ENCODE data around the gene PTPRD. TPM values are rescaled to one million over a fixed set of nuclear protein-coding genes. Genes with fewer than 3 reads are reported as not detected.

Gene PTPRD
- total and polyA plus RNA-seq, 7 experiments from 2014 or later = 0.71 TPM; not detected in 6

DNA sequence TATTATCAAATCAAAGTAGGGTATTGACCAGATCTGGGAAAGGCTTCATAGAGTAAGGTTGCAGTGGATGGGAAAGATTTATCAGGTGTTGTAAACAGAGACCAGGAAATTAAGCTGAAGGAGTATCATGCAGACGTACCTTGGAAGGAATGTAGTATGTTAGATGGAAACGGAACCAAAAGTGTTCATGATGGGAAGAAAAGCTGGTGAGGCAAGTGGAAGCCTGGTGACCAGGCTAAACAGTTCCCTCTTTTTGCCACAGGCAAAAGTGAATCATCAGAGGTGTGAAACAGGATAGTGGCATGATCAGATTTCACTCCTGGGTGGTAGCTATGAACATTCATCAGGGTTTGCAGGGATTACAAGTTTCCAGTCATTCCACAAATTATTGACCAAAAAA is 2033.1 kb downstream of the PTPRD start:
- no peak overlapping the region for H3K27ac ChIP-seq (ENCODE audit: low read depth, low read length)
- no peaks in the 10 kb centered on the region for H3K9me3 ChIP-seq (ENCODE audit: control insufficient read depth in 2 of 3, low read length in 3 of 3)
- intact Hi-C loops (cut with micrococcal nuclease) = no loop called here
- POLR2A ChIA-PET = no interaction called here
- H3K36me3 Mint-ChIP-seq = no peaks in the 10 kb centered on the region
- no peak for ATAC-seq
- no peak for DNase-seq
- no peak overlapping the region for H3K27ac Mint-ChIP-seq
- H3K4me3 ChIP-seq (ENCODE audit: low read length) = no peak overlapping the region
- no peaks in the 10 kb centered on the region for H3K36me3 ChIP-seq (ENCODE audit: control insufficient read depth in 2 of 3, insufficient read depth in 3 of 3, low read length in 3 of 3)
- H3K4me3 Mint-ChIP-seq = no peak overlapping the region
- H3K27me3 ChIP-seq (ENCODE audit: control insufficient read depth in 2 of 2, insufficient read depth in 2 of 2, low read length in 2 of 2) = no peaks in the 10 kb centered on the region
- H3K4me1 ChIP-seq (ENCODE audit: control insufficient read depth in 2 of 2, insufficient read depth in 2 of 2, low read length in 2 of 2) = no peaks in the 10 kb centered on the region
- H3K27me3 Mint-ChIP-seq = peaks cover 0 to 5% (median 0%) of the 10 kb centered on the region in 5 donors
- no peaks in the 10 kb centered on the region for H3K4me1 Mint-ChIP-seq
- CTCF ChIA-PET = no interaction called here
- peaks cover 0 to 3% (median 0%) of the 10 kb centered on the region in 11 donors for H3K9me3 Mint-ChIP-seq

- DNase-seq (no peak), ATAC-seq (no peak)
- Mint-ChIP-seq H3K4me1 (no peaks in the 10 kb centered on the region), H3K4me3 (no peak overlapping the region), H3K9me3 (peaks cover 0 to 2% (median 0%) of the 10 kb centered on the region in 11 donors), H3K27ac (no peak overlapping the region), H3K36me3 (no peaks in the 10 kb centered on the region), H3K27me3 (peaks cover 0 to 5% (median 2%) of the 10 kb centered on the region in 5 donors)
- intact Hi-C loops (cut with micrococcal nuclease) = no loop called here
- no peaks in the 10 kb centered on the region for H3K27me3 ChIP-seq (ENCODE audit: control insufficient read depth in 2 of 2, insufficient read depth in 2 of 2, low read length in 2 of 2)
- ChIA-PET CTCF (no interaction called here), POLR2A (no interaction called here)
- no peak overlapping the region for H3K27ac ChIP-seq (ENCODE audit: low read depth, low read length)
- H3K4me3 ChIP-seq (ENCODE audit: low read length) = no peak overlapping the region
- no peaks in the 10 kb centered on the region for H3K9me3 ChIP-seq (ENCODE audit: control insufficient read depth in 2 of 3, low read length in 3 of 3)
- H3K4me1 ChIP-seq (ENCODE audit: control insufficient read depth in 2 of 2, insufficient read depth in 2 of 2, low read length in 2 of 2) = no peaks in the 10 kb centered on the region
- H3K36me3 ChIP-seq (ENCODE audit: control insufficient read depth in 2 of 3, insufficient read depth in 3 of 3, low read length in 3 of 3) = no peaks in the 10 kb centered on the region
Measured at GRCh38 chr9:8576741-8577140, 2036.1 kb downstream of the PTPRD start.

DNA sequence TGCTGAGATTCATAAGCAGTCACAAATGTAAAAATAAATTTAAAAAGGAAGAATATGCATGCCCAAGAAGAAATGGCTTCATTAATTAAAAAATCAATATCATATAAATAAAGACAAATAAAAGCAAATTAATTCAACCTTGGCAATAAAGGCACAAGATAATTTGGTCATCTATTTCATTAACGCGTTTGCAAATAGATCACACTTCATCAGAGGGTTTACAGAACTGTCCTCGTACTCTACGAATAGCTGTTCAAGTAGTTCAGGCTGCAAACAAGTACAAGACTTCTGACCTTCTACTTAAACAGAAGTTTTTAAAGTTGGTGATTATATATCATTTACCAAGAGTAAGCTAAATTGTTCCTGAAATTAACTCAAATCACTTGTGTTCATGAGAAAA is 2038.0 kb downstream of the PTPRD start:
- ChIA-PET POLR2A (no interaction called here), CTCF (no interaction called here)
- no peak for DNase-seq
- Histone ChIP-seq H3K27ac (ENCODE audit: low read depth, low read length) (no peak overlapping the region), H3K4me3 (ENCODE audit: low read length) (no peak overlapping the region), H3K27me3 (ENCODE audit: control insufficient read depth in 2 of 2, insufficient read depth in 2 of 2, low read length in 2 of 2) (no peaks in the 10 kb centered on the region), H3K9me3 (ENCODE audit: control insufficient read depth in 2 of 3, low read length in 3 of 3) (no peaks in the 10 kb centered on the region), H3K4me1 (ENCODE audit: control insufficient read depth in 2 of 2, insufficient read depth in 2 of 2, low read length in 2 of 2) (no peaks in the 10 kb centered on the region), H3K36me3 (ENCODE audit: control insufficient read depth in 2 of 3, insufficient read depth in 3 of 3, low read length in 3 of 3) (no peaks in the 10 kb centered on the region)
- H3K4me1 Mint-ChIP-seq = no peaks in the 10 kb centered on the region
- H3K36me3 Mint-ChIP-seq = no peaks in the 10 kb centered on the region
- no peak overlapping the region for H3K4me3 Mint-ChIP-seq
- no peak for ATAC-seq
- intact Hi-C loops (cut with micrococcal nuclease) = no loop called here
- no peak overlapping the region for H3K27ac Mint-ChIP-seq
- H3K9me3 Mint-ChIP-seq = peaks cover 0 to 2% (median 0%) of the 10 kb centered on the region in 11 donors
- H3K27me3 Mint-ChIP-seq = peaks cover 0 to 5% (median 4%) of the 10 kb centered on the region in 5 donors

- H3K9me3 ChIP-seq (ENCODE audit: control insufficient read depth in 2 of 3, low read length in 3 of 3) = no peaks in the 10 kb centered on the region
- H3K4me3 ChIP-seq (ENCODE audit: low read length) = no peak overlapping the region
- H3K27me3 ChIP-seq (ENCODE audit: control insufficient read depth in 2 of 2, insufficient read depth in 2 of 2, low read length in 2 of 2) = no peaks in the 10 kb centered on the region
- POLR2A ChIA-PET = no interaction called here
- Mint-ChIP-seq H3K27ac (no peak overlapping the region), H3K36me3 (no peaks in the 10 kb centered on the region), H3K4me3 (no peak overlapping the region), H3K27me3 (peaks cover 0 to 4% (median 2%) of the 10 kb centered on the region in 5 donors), H3K4me1 (no peaks in the 10 kb centered on the region), H3K9me3 (peaks cover 0 to 2% (median 0%) of the 10 kb centered on the region in 11 donors)
- no peaks in the 10 kb centered on the region for H3K36me3 ChIP-seq (ENCODE audit: control insufficient read depth in 2 of 3, insufficient read depth in 3 of 3, low read length in 3 of 3)
- CTCF ChIA-PET = no interaction called here
- DNase-seq (no peak), ATAC-seq (no peak)
- intact Hi-C loops (cut with micrococcal nuclease) = no loop called here
- no peak overlapping the region for H3K27ac ChIP-seq (ENCODE audit: low read depth, low read length)
- no peaks in the 10 kb centered on the region for H3K4me1 ChIP-seq (ENCODE audit: control insufficient read depth in 2 of 2, insufficient read depth in 2 of 2, low read length in 2 of 2)
Measured at GRCh38 chr9:8572209-8572608, 2040.6 kb downstream of the PTPRD start.

DNA sequence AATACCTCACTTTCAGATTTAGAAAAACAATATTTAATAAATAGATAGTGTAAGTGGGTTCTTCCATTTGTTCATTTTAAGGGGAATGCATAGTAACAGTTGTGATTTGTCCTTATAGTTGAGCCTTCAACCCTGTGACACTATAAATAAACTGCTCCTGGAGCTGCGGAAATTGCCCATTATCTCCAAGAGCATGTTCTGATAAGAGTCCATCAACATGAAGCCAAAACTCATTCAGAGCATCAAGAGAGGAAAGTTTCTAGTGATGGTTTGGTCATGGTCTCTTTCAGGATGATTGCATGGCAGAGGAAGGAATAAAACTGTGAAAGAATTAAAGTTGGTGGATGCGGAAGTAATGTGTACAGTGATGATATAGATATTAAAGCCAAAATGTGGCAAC is 2041.2 kb downstream of the PTPRD start:
- H3K36me3 ChIP-seq (ENCODE audit: control insufficient read depth in 2 of 3, insufficient read depth in 3 of 3, low read length in 3 of 3) = no peaks in the 10 kb centered on the region
- H3K4me1 ChIP-seq (ENCODE audit: control insufficient read depth in 2 of 2, insufficient read depth in 2 of 2, low read length in 2 of 2) = no peaks in the 10 kb centered on the region
- no peaks in the 10 kb centered on the region for H3K9me3 ChIP-seq (ENCODE audit: control insufficient read depth in 2 of 3, low read length in 3 of 3)
- Mint-ChIP-seq H3K4me3 (no peak overlapping the region), H3K36me3 (no peaks in the 10 kb centered on the region), H3K9me3 (peaks cover 0 to 2% (median 0%) of the 10 kb centered on the region in 11 donors), H3K27me3 (peaks cover 0 to 6% (median 4%) of the 10 kb centered on the region in 5 donors), H3K4me1 (no peaks in the 10 kb centered on the region), H3K27ac (no peak overlapping the region)
- ChIA-PET POLR2A (no interaction called here), CTCF (no interaction called here)
- ATAC-seq (no peak), DNase-seq (no peak)
- no peak overlapping the region for H3K4me3 ChIP-seq (ENCODE audit: low read length)
- H3K27me3 ChIP-seq (ENCODE audit: control insufficient read depth in 2 of 2, insufficient read depth in 2 of 2, low read length in 2 of 2) = no peaks in the 10 kb centered on the region
- intact Hi-C loops (cut with micrococcal nuclease) = no loop called here
- H3K27ac ChIP-seq (ENCODE audit: low read depth, low read length) = no peak overlapping the region

DNA sequence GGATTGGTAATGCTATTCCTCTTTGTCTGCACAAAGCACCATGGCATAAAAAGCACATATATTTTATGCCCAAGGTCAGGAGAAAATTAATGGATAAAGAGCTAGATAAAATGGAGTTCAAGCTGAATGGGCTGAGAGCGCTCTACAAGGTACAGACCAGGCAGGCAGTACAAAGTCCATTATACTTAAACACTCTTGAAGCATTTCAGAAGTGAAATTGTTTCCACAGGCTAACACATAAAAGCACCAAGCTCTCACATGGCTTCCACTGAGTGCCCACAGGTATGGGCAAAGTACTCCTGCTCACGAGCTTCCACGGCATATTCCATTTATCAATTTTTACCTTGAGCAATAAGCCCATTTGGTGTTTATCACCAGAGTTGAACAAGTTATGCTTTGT is 2042.0 kb downstream of the PTPRD start:
- Mint-ChIP-seq H3K4me1 (no peaks in the 10 kb centered on the region), H3K36me3 (no peaks in the 10 kb centered on the region), H3K27me3 (peaks cover 0 to 7% (median 4%) of the 10 kb centered on the region in 5 donors), H3K4me3 (no peak overlapping the region), H3K27ac (no peak overlapping the region), H3K9me3 (peaks cover 0 to 2% (median 0%) of the 10 kb centered on the region in 11 donors)
- ATAC-seq (no peak), DNase-seq (no peak)
- CTCF ChIA-PET = no interaction called here
- H3K36me3 ChIP-seq (ENCODE audit: control insufficient read depth in 2 of 3, insufficient read depth in 3 of 3, low read length in 3 of 3) = no peaks in the 10 kb centered on the region
- no peaks in the 10 kb centered on the region for H3K27me3 ChIP-seq (ENCODE audit: control insufficient read depth in 2 of 2, insufficient read depth in 2 of 2, low read length in 2 of 2)
- intact Hi-C loops (cut with micrococcal nuclease) = no loop called here
- POLR2A ChIA-PET = no interaction called here
- H3K27ac ChIP-seq (ENCODE audit: low read depth, low read length) = no peak overlapping the region
- no peaks in the 10 kb centered on the region for H3K9me3 ChIP-seq (ENCODE audit: control insufficient read depth in 2 of 3, low read length in 3 of 3)
- H3K4me1 ChIP-seq (ENCODE audit: control insufficient read depth in 2 of 2, insufficient read depth in 2 of 2, low read length in 2 of 2) = no peaks in the 10 kb centered on the region
- no peak overlapping the region for H3K4me3 ChIP-seq (ENCODE audit: low read length)

GRCh38 chr9:8569823-8570222 is 2043.0 kb downstream of the PTPRD start:
- no peak for DNase-seq
- Histone ChIP-seq H3K27me3 (ENCODE audit: control insufficient read depth in 2 of 2, insufficient read depth in 2 of 2, low read length in 2 of 2) (no peaks in the 10 kb centered on the region), H3K4me1 (ENCODE audit: control insufficient read depth in 2 of 2, insufficient read depth in 2 of 2, low read length in 2 of 2) (no peaks in the 10 kb centered on the region), H3K4me3 (ENCODE audit: low read length) (no peak overlapping the region), H3K36me3 (ENCODE audit: control insufficient read depth in 2 of 3, insufficient read depth in 3 of 3, low read length in 3 of 3) (no peaks in the 10 kb centered on the region), H3K9me3 (ENCODE audit: control insufficient read depth in 2 of 3, low read length in 3 of 3) (no peaks in the 10 kb centered on the region), H3K27ac (ENCODE audit: low read depth, low read length) (no peak overlapping the region)
- ChIA-PET CTCF (no interaction called here), POLR2A (no interaction called here)
- Mint-ChIP-seq H3K4me1 (peaks cover 0 to 3% (median 0%) of the 10 kb centered on the region in 7 donors), H3K27me3 (peaks cover 0 to 14% (median 4%) of the 10 kb centered on the region in 5 donors), H3K9me3 (peaks cover 0 to 2% (median 0%) of the 10 kb centered on the region in 11 donors), H3K4me3 (no peak overlapping the region), H3K27ac (no peak overlapping the region), H3K36me3 (no peaks in the 10 kb centered on the region)
- no peak for ATAC-seq
- intact Hi-C loops (cut with micrococcal nuclease) = no loop called here
